Upper lobe of left lung (tissue), 4 donors: ENCODE measurements around the gene GPSM1.

Source experiments
- EP300 ChIP-seq, 4 donors: sonication (generic); formaldehyde crosslinking; IDR thresholded peaks; one replicate each; pipeline ENCODE4 v1.5.1; 2017; ENCODE audit warnings: antibody characterized with exemption in 4 of 4, control low read depth in 2 of 4
- POLR2A ChIP-seq, 4 donors: fragments of 450-650 bp; IDR thresholded peaks; one replicate each; pipeline ENCODE4 v1.5.1; 2016 to 2017; ENCODE audit warnings: antibody characterized with exemption in 4 of 4, mild to moderate bottlenecking in 2 of 4
- POLR2AphosphoS5 ChIP-seq, 2 donors: sonication (generic); formaldehyde crosslinking; IDR thresholded peaks; one replicate each; pipeline ENCODE4 v1.5.1; 2017; ENCODE audit warnings: antibody characterized with exemption in 2 of 2

DNA sequence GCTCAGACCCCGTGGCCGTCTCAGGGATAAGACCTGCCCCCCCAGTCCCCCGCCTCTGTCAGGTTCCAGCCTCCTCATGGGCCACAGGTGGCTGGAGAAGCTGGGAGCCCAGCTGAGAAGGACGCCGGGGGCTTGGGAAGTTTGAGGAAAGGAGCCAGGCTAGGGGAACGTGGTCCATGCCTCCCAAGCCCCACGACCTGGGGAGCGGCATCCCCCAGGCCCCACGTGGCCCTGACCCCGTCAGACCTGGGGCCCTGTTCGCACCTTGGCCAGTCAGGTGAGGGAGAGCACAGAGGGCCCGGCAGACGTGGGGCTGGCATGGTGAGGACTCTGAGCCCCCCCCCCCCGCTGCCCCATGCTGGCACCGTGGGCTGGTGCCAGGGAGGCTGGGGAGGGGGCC, 3.7 kb downstream of the GPSM1 start:
- TF ChIP-seq POLR2A (IDR thresholded peaks at IDR 0.05), result no peak
- TF ChIP-seq POLR2AphosphoS5 (IDR thresholded peaks at IDR 0.05), result no peak
- no peak for TF ChIP-seq EP300 (IDR thresholded peaks at IDR 0.05)
